A673 (cell line): ENCODE measurements around the gene AKNA. TPM values are rescaled to one million over a fixed set of nuclear protein-coding genes. Genes with fewer than 3 reads are reported as not detected.

Source experiments
- BruUV-seq: library from RNA; stranded (reverse); fragments of 400-500 nt; replicated peaks from 2 replicates; lab custom pipeline; 2021; lab: Mats Ljungman, UMichigan
- CTCF ChIA-PET: fragments of 300-600 bp; sonication (Branson Sonifier 250); formaldehyde crosslinking; loops from one replicate; lab custom pipeline; 2022; ENCODE audit warnings: antibody characterized with exemption; lab: Charles Lee
- POLR2A ChIA-PET: fragments of 300-600 bp; sonication (Branson Sonifier 250); formaldehyde crosslinking; loops from one replicate; lab custom pipeline; 2022; ENCODE audit warnings: antibody characterized with exemption; ENCODE audit not compliant: low non-redundant PET; lab: Charles Lee
- DNase-seq: peaks from one replicate; pipeline ENCODE4 v3.0.0-alpha.2; 2015; ENCODE audit warnings: low spot score
- H3K27ac ChIP-seq: fragments of 200-600 bp; sonication (generic); 2 replicates; pipeline ENCODE4 v1.5.1; 2016; ENCODE audit warnings: mixed run types, low read depth, mild to moderate bottlenecking, mixed read lengths, antibody characterized with exemption, low read length; ENCODE audit not compliant: poor library complexity, severe bottlenecking
- H3K27me3 ChIP-seq: fragments of 200-600 bp; sonication (generic); replicated peaks from 2 replicates; pipeline ENCODE4 v1.6.1; 2017; ENCODE audit warnings: mixed run types, low read depth, mild to moderate bottlenecking, mixed read lengths, antibody characterized with exemption, low read length; ENCODE audit not compliant: insufficient read depth, poor library complexity
- H3K36me3 ChIP-seq: fragments of 200-600 bp; sonication (generic); 2 replicates; pipeline ENCODE4 v1.6.1; 2016; ENCODE audit warnings: mixed run types, mild to moderate bottlenecking, mixed read lengths, antibody characterized with exemption, low read length; ENCODE audit not compliant: insufficient read depth, poor library complexity, severe bottlenecking
- H3K4me1 ChIP-seq: fragments of 200-600 bp; sonication (generic); 2 replicates; pipeline ENCODE4 v1.6.1; 2017; ENCODE audit warnings: mixed run types, mild to moderate bottlenecking, mixed read lengths, antibody characterized with exemption, low read length; ENCODE audit not compliant: insufficient read depth, poor library complexity, severe bottlenecking
- H3K4me3 ChIP-seq: fragments of 200-600 bp; sonication (generic); 2 replicates; pipeline ENCODE4 v1.5.1; 2016; ENCODE audit warnings: low read depth, mixed run types, mild to moderate bottlenecking, mixed read lengths, low read length; ENCODE audit not compliant: poor library complexity, severe bottlenecking
- H3K9me3 ChIP-seq: fragments of 200-600 bp; sonication (generic); 2 replicates; pipeline ENCODE4 v1.6.1; 2016; ENCODE audit warnings: mixed run types, low read depth, mild to moderate bottlenecking, mixed read lengths, antibody characterized with exemption, low read length; ENCODE audit not compliant: poor library complexity, severe bottlenecking
- EZH2 ChIP-seq: fragments of 200-600 bp; sonication (generic); IDR thresholded peaks from 2 replicates; pipeline ENCODE4 v1.6.1; 2017; ENCODE audit warnings: borderline replicate concordance, low read depth, mild to moderate bottlenecking, mixed read lengths, antibody characterized with exemption, low read length; ENCODE audit not compliant: poor library complexity, severe bottlenecking
- intact Hi-C: fragments of 100-400 bp; cut with micrococcal nuclease; formaldehyde crosslinking; loops from one replicate; pipeline ENCODE4 v1.10.0; 2022; ENCODE audit not compliant: unreplicated experiment
- total RNA-seq: library from RNA; stranded (reverse); gene quantifications from 2 replicates; pipeline ENCODE4 v1.2.3, GENCODE V29; 2021
- TF ChIP-seq, protein P1 (sequence below): fragments of 300-800, 200-600 bp; sonication (generic); conservative IDR thresholded peaks from 2 replicates; pipeline ENCODE4 v1.5.1; 2017; ENCODE audit warnings: low read depth, mild to moderate bottlenecking, antibody characterized with exemption, low read length, moderate library complexity, mixed read lengths

Gene AKNA
- total RNA-seq, 1 experiment from 2014 or later, result 20.4 TPM

DNA sequence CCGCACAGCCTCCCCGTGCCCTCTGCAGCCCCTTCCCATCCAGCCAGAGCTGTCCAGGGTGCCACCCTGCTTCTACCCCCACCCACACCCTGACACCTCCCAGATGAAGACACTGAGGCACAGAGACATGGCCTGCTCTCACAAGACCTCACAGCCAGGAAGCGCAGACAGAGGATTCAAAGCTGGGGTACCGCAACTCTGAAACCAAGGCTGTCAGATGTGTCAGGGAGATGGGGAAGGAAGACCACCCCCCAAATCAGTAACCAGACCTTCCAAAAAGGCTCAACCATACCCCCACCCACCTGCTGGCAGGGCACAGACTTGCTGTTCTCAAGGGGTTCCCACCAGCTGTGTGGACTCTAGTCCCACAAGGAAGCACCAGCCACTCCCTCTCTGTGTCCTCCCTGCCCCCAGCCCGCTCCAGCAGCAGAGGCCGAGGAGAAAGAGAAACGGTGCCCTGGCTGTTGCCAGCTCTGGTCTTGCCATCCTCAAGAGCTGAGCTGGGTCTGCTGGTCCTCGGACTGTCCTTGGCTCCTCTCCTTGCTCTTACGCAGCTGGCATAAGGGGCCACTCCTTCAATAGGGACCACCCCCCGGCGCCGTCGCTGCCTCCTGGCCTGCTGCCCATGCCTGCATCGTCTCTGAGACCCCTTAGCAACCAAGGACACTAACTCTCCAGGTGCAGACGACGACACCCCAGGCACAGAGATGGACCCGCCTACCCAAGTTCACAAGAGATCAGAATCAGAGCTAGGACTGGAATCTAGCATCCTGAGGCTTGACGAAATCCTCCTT lies 699 bp downstream of the AKNA start:
- intact Hi-C loops, result no loop called here
- CTCF ChIA-PET, result no interaction called here
- peaks cover 5% of the 10 kb centered on the region for H3K36me3 ChIP-seq
- H3K4me3 ChIP-seq, result peak overlapping the region; percentile 13
- TF ChIP-seq, protein P1, sequence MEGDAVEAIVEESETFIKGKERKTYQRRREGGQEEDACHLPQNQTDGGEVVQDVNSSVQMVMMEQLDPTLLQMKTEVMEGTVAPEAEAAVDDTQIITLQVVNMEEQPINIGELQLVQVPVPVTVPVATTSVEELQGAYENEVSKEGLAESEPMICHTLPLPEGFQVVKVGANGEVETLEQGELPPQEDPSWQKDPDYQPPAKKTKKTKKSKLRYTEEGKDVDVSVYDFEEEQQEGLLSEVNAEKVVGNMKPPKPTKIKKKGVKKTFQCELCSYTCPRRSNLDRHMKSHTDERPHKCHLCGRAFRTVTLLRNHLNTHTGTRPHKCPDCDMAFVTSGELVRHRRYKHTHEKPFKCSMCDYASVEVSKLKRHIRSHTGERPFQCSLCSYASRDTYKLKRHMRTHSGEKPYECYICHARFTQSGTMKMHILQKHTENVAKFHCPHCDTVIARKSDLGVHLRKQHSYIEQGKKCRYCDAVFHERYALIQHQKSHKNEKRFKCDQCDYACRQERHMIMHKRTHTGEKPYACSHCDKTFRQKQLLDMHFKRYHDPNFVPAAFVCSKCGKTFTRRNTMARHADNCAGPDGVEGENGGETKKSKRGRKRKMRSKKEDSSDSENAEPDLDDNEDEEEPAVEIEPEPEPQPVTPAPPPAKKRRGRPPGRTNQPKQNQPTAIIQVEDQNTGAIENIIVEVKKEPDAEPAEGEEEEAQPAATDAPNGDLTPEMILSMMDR, result no peak
- TF ChIP-seq EZH2, result no peak
- peaks cover 26% of the 10 kb centered on the region for H3K4me1 ChIP-seq
- no peaks in the 10 kb centered on the region for H3K9me3 ChIP-seq
- no peaks in the 10 kb centered on the region for H3K27me3 ChIP-seq
- no TSS peak for BruUV-seq
- POLR2A ChIA-PET, result interaction anchor here (0.6 kb wide), 1 partner anchor 976 kb away, joined by 4 read pairs; no protein-coding TSS in a partner anchor
- peak overlapping the region; percentile 48 for H3K27ac ChIP-seq
- no peak for DNase-seq

GRCh38 chr9:114386361-114386885 lies 1.4 kb downstream of the AKNA start:
- no peaks in the 10 kb centered on the region for H3K9me3 ChIP-seq
- TF ChIP-seq EZH2, result no peak
- TF ChIP-seq, protein P1, result no peak
- BruUV-seq, result no TSS peak
- peaks cover 5% of the 10 kb centered on the region for H3K36me3 ChIP-seq
- H3K27me3 ChIP-seq, result no peaks in the 10 kb centered on the region
- DNase-seq, result no peak
- ChIA-PET POLR2A (no interaction called here), CTCF (no interaction called here)
- peaks cover 26% of the 10 kb centered on the region for H3K4me1 ChIP-seq
- H3K27ac ChIP-seq, result no peak overlapping the region
- no peak overlapping the region for H3K4me3 ChIP-seq
- intact Hi-C loops, result no loop called here

GRCh38 chr9:114385397-114386181 lies 2.2 kb downstream of the AKNA start:
- intact Hi-C loops, result no loop called here
- BruUV-seq, result no TSS peak
- DNase-seq, result peak; percentile 50
- no peaks in the 10 kb centered on the region for H3K9me3 ChIP-seq
- no peaks in the 10 kb centered on the region for H3K27me3 ChIP-seq
- CTCF ChIA-PET, result no interaction called here
- H3K27ac ChIP-seq, result peak overlapping the region; percentile 4
- H3K4me1 ChIP-seq, result peaks cover 26% of the 10 kb centered on the region
- TF ChIP-seq, protein P1, result no peak
- TF ChIP-seq EZH2, result no peak
- POLR2A ChIA-PET, result interaction anchor here (0.9 kb wide), 1 partner anchor 10 kb away, joined by 5 read pairs; no protein-coding TSS in a partner anchor
- peaks cover 5% of the 10 kb centered on the region for H3K36me3 ChIP-seq
- no peak overlapping the region for H3K4me3 ChIP-seq
